PC-9 (cell line): Measurements from ENCODE around the gene AKAP13.

Experiments
- EZH2 ChIP-seq: fragments of 200-600 bp; sonication (generic); IDR thresholded peaks from 2 replicates; pipeline ENCODE4 v1.8.0; 2017; ENCODE audit warnings: antibody characterized with exemption, low read depth
- TF ChIP-seq, protein P1 (sequence below): fragments of 200-600 bp; sonication (generic); conservative IDR thresholded peaks from 2 replicates; pipeline ENCODE4 v1.6.1; 2017; ENCODE audit warnings: mixed run types, antibody characterized with exemption, mild to moderate bottlenecking, moderate library complexity

DNA sequence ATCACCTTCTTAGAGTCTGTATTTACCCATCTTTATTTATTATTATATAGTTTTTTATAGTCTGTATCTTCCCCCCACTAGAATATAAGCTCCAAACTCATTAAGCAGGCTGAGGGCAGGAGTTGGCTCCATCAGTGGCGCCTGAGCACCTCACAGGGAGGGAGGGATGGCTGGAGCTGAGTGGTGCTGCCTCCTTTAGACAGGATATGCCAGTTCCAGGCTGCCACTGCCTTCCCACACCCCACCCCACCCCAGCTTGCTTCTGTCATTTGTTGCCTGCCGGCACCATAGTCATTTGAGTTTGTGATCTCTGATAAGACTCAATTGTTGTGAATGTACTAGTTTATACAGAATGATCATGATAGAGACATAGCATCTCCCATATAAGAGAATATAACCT, 328.8 kb downstream of the AKAP13 start:
- TF ChIP-seq, protein P1, sequence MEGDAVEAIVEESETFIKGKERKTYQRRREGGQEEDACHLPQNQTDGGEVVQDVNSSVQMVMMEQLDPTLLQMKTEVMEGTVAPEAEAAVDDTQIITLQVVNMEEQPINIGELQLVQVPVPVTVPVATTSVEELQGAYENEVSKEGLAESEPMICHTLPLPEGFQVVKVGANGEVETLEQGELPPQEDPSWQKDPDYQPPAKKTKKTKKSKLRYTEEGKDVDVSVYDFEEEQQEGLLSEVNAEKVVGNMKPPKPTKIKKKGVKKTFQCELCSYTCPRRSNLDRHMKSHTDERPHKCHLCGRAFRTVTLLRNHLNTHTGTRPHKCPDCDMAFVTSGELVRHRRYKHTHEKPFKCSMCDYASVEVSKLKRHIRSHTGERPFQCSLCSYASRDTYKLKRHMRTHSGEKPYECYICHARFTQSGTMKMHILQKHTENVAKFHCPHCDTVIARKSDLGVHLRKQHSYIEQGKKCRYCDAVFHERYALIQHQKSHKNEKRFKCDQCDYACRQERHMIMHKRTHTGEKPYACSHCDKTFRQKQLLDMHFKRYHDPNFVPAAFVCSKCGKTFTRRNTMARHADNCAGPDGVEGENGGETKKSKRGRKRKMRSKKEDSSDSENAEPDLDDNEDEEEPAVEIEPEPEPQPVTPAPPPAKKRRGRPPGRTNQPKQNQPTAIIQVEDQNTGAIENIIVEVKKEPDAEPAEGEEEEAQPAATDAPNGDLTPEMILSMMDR = no peak
- TF ChIP-seq EZH2 = no peak
